ENCODE results near the gene SLC35D3.
"Not testable (repeated sequence)": the region's sequence is repeated elsewhere in the genome, so short reads cannot be mapped to it uniquely, and the experiment has no call there.

The SLC35D3 gene, protein sequence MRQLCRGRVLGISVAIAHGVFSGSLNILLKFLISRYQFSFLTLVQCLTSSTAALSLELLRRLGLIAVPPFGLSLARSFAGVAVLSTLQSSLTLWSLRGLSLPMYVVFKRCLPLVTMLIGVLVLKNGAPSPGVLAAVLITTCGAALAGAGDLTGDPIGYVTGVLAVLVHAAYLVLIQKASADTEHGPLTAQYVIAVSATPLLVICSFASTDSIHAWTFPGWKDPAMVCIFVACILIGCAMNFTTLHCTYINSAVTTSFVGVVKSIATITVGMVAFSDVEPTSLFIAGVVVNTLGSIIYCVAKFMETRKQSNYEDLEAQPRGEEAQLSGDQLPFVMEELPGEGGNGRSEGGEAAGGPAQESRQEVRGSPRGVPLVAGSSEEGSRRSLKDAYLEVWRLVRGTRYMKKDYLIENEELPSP

GRCh38 chr6:136921936-136922684 is at the start of gene SLC35D3:
Gene SLC35D3 (plus strand): TSS chr6:136922301. CDS start chr6:136922429, 128 bp downstream.
- TF ChIP-seq CTCF (IDR thresholded peaks at IDR 0.05; ENCODE audit: low read depth, low read length): no peak
- peak within 1 kb of the TSS; percentile 60 for H3K4me3 ChIP-seq (ENCODE audit: low read depth, low read length)

- no peak overlapping the region for H3K4me3 ChIP-seq (ENCODE audit: low read depth, low read length)
- no peak for TF ChIP-seq CTCF (IDR thresholded peaks at IDR 0.05; ENCODE audit: low read depth, low read length)
These were observed 48.4 kb upstream of the SLC35D3 start for GRCh38 chr6:136873748-136874147.

GRCh38 chr6:136876469-136876868 is 45.6 kb upstream of the SLC35D3 start:
- H3K4me3 ChIP-seq (ENCODE audit: low read depth, low read length): not testable (repeated sequence)

GRCh38 chr6:136880748-136881460 is 41.2 kb upstream of the SLC35D3 start:
- no peak for TF ChIP-seq CTCF (IDR thresholded peaks at IDR 0.05; ENCODE audit: low read depth, low read length)
- no peak overlapping the region for H3K4me3 ChIP-seq (ENCODE audit: low read depth, low read length)

- no peak for TF ChIP-seq CTCF (IDR thresholded peaks at IDR 0.05; ENCODE audit: low read depth, low read length)
- H3K4me3 ChIP-seq (ENCODE audit: low read depth, low read length): no peak overlapping the region
These were observed 36.0 kb upstream of the SLC35D3 start for GRCh38 chr6:136886091-136886490.

- H3K4me3 ChIP-seq (ENCODE audit: low read depth, low read length): no peak overlapping the region
- no peak for TF ChIP-seq CTCF (IDR thresholded peaks at IDR 0.05; ENCODE audit: low read depth, low read length)
These were observed 34.1 kb upstream of the SLC35D3 start for GRCh38 chr6:136887953-136888352.

DNA sequence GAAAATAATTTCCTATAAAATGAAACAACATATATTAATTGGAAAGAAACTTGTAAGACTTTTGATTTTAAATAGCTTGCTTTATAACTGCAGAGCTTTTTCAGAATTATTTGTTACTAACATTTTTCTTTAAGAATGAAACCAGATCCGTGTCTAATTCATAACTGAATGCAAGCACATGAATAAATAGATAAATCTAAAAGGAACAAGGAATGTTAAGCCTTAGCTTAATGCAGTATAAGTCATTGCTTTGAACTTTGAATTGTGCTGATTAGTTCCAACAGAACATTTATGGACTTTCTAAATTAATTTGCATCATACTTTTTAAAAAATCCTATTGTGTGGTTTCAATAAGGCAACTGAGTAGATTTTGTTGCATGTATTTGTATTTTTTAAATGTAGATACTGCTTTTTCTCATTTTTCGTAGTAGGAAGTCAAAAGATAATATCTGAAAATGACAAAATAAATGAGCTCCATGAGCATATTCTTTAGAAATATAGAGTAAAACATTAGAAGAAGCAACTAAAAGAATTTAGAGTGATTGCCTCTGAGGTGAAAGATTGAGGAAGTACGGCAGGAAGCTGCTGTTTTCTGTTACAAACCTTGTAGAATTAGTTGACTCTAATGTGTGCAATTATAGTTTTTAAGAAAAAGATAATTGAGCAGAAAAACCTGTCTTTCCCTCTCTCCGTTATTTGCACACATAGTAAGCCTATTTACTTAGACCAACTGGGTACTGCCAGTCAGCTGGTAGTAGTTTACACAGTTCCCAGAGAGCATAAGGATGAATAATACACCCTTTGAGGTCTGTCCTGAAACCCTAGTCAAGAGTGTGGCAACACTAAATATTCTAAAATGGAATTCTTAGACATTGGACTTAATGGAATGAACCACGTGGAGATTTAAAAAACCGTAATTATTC is 32.6 kb upstream of the SLC35D3 start:
- no peak for TF ChIP-seq CTCF (IDR thresholded peaks at IDR 0.05; ENCODE audit: low read depth, low read length)
- no peak overlapping the region for H3K4me3 ChIP-seq (ENCODE audit: low read depth, low read length)
